A673 (cell line): ENCODE results near the gene KRT79. TPM values are rescaled to one million over a fixed set of nuclear protein-coding genes. Genes with fewer than 3 reads are reported as not detected.

Experiments used
- BruUV-seq: library from RNA; stranded (reverse); fragments of 400-500 nt; replicated peaks from 2 replicates; lab custom pipeline; 2021; lab: Mats Ljungman, UMichigan
- CTCF ChIA-PET: fragments of 300-600 bp; sonication (Branson Sonifier 250); formaldehyde crosslinking; loops from one replicate; lab custom pipeline; 2022; ENCODE audit warnings: antibody characterized with exemption; lab: Charles Lee
- POLR2A ChIA-PET: fragments of 300-600 bp; sonication (Branson Sonifier 250); formaldehyde crosslinking; loops from one replicate; lab custom pipeline; 2022; ENCODE audit warnings: antibody characterized with exemption; ENCODE audit not compliant: low non-redundant PET; lab: Charles Lee
- DNase-seq: peaks from one replicate; pipeline ENCODE4 v3.0.0-alpha.2; 2015; ENCODE audit warnings: low spot score
- H3K27ac ChIP-seq: fragments of 200-600 bp; sonication (generic); 2 replicates; pipeline ENCODE4 v1.5.1; 2016; ENCODE audit warnings: mixed run types, low read depth, mild to moderate bottlenecking, mixed read lengths, antibody characterized with exemption, low read length; ENCODE audit not compliant: poor library complexity, severe bottlenecking
- H3K27me3 ChIP-seq: fragments of 200-600 bp; sonication (generic); replicated peaks from 2 replicates; pipeline ENCODE4 v1.6.1; 2017; ENCODE audit warnings: mixed run types, low read depth, mild to moderate bottlenecking, mixed read lengths, antibody characterized with exemption, low read length; ENCODE audit not compliant: insufficient read depth, poor library complexity
- H3K36me3 ChIP-seq: fragments of 200-600 bp; sonication (generic); 2 replicates; pipeline ENCODE4 v1.6.1; 2016; ENCODE audit warnings: mixed run types, mild to moderate bottlenecking, mixed read lengths, antibody characterized with exemption, low read length; ENCODE audit not compliant: insufficient read depth, poor library complexity, severe bottlenecking
- H3K4me1 ChIP-seq: fragments of 200-600 bp; sonication (generic); 2 replicates; pipeline ENCODE4 v1.6.1; 2017; ENCODE audit warnings: mixed run types, mild to moderate bottlenecking, mixed read lengths, antibody characterized with exemption, low read length; ENCODE audit not compliant: insufficient read depth, poor library complexity, severe bottlenecking
- H3K4me3 ChIP-seq: fragments of 200-600 bp; sonication (generic); 2 replicates; pipeline ENCODE4 v1.5.1; 2016; ENCODE audit warnings: low read depth, mixed run types, mild to moderate bottlenecking, mixed read lengths, low read length; ENCODE audit not compliant: poor library complexity, severe bottlenecking
- H3K9me3 ChIP-seq: fragments of 200-600 bp; sonication (generic); 2 replicates; pipeline ENCODE4 v1.6.1; 2016; ENCODE audit warnings: mixed run types, low read depth, mild to moderate bottlenecking, mixed read lengths, antibody characterized with exemption, low read length; ENCODE audit not compliant: poor library complexity, severe bottlenecking
- EZH2 ChIP-seq: fragments of 200-600 bp; sonication (generic); IDR thresholded peaks from 2 replicates; pipeline ENCODE4 v1.6.1; 2017; ENCODE audit warnings: borderline replicate concordance, low read depth, mild to moderate bottlenecking, mixed read lengths, antibody characterized with exemption, low read length; ENCODE audit not compliant: poor library complexity, severe bottlenecking
- intact Hi-C: fragments of 100-400 bp; cut with micrococcal nuclease; formaldehyde crosslinking; loops from one replicate; pipeline ENCODE4 v1.10.0; 2022; ENCODE audit not compliant: unreplicated experiment
- total RNA-seq: library from RNA; stranded (reverse); gene quantifications from 2 replicates; pipeline ENCODE4 v1.2.3, GENCODE V29; 2021
- TF ChIP-seq, protein P1 (sequence below): fragments of 300-800, 200-600 bp; sonication (generic); conservative IDR thresholded peaks from 2 replicates; pipeline ENCODE4 v1.5.1; 2017; ENCODE audit warnings: low read depth, mild to moderate bottlenecking, antibody characterized with exemption, low read length, moderate library complexity, mixed read lengths

Gene KRT79
- total RNA-seq, 1 experiment from 2014 or later: not detected

DNA sequence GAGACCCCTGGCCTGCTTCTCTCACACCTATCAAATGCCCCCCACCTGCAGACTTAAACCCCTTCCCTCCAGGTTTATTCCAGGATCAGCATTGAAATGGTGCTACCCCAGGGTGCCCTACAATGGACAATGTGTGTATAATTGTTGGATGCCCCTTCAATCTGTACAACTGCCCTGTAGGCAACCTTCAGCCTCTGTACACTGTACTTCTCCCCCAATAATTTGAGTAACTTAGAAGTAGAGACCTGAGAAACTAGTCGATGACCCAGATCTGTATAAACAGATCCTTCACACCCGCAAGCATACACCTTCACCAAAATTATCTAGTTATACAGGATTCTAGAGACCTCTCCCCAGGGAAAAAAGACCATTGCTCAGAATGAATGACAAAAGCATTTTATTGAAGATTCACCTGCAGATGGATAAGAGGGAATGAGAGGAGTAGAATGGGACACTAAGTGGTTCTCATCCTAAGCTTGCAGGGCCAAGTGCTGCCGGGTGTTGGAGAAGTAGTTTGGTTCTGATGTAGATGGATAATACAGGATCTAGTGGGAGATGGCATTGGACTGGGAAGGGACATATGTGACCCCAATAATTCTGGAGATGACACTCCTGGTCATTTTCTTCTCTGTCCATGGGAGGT lies 27.8 kb downstream of the KRT79 start:
- DNase-seq: no peak
- Histone ChIP-seq H3K27ac (no peak overlapping the region), H3K4me3 (no peak overlapping the region), H3K27me3 (no peaks in the 10 kb centered on the region), H3K9me3 (no peaks in the 10 kb centered on the region), H3K4me1 (peaks cover 19% of the 10 kb centered on the region), H3K36me3 (no peaks in the 10 kb centered on the region)
- POLR2A ChIA-PET: no interaction called here
- CTCF ChIA-PET: interaction anchor here (0.8 kb wide), 1 partner anchor 64 kb away, joined by 3 read pairs; no protein-coding TSS in a partner anchor
- intact Hi-C loops: no loop called here
- no TSS peak for BruUV-seq
- no peak for TF ChIP-seq EZH2
- TF ChIP-seq, protein P1, sequence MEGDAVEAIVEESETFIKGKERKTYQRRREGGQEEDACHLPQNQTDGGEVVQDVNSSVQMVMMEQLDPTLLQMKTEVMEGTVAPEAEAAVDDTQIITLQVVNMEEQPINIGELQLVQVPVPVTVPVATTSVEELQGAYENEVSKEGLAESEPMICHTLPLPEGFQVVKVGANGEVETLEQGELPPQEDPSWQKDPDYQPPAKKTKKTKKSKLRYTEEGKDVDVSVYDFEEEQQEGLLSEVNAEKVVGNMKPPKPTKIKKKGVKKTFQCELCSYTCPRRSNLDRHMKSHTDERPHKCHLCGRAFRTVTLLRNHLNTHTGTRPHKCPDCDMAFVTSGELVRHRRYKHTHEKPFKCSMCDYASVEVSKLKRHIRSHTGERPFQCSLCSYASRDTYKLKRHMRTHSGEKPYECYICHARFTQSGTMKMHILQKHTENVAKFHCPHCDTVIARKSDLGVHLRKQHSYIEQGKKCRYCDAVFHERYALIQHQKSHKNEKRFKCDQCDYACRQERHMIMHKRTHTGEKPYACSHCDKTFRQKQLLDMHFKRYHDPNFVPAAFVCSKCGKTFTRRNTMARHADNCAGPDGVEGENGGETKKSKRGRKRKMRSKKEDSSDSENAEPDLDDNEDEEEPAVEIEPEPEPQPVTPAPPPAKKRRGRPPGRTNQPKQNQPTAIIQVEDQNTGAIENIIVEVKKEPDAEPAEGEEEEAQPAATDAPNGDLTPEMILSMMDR: no peak

DNA sequence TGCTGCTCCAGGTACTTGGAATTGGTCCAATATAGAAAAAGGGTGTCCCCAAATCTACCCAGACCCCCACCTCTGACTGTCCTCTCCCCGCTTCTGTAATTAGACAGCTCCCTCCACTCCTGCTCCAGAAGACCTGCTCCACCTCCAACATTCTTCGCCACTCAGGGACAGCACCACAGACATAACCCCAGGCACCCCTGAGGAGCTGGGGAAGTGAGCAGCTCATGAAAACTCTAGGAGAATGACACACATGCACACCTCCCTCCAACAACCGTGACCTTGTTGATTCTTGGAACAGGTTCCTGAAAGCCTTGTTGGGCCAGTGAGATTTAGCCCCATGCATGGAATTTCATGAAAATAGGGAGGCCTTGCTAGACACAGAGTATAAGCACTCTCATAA lies 28.4 kb downstream of the KRT79 start:
- TF ChIP-seq, protein P1: no peak
- no peak for TF ChIP-seq EZH2
- BruUV-seq: no TSS peak

DNA sequence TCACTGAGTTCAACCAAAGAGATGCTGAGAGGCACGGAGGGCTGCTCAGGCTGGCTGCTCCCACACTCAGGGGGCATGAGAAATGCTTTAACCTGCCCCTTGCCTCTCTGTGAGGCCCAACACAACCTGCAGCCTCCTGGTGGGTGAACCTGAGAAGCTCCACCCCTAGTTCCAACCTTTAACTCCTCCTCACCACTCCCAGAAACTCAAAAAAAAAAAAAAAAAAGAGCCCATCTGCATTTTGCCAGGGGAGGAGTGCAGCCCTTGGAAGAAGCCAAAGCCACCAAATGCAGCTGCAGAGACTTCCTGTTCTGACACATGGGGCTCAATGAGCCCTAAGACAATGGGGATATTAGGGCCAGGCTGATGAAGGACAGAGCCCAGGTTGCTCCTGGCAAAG lies 29.1 kb downstream of the KRT79 start:
- peak; percentile 24 for DNase-seq

More for the DNA sequence above, 28.4 kb downstream of the KRT79 start:
- Histone ChIP-seq H3K4me1 (peaks cover 20% of the 10 kb centered on the region), H3K36me3 (no peaks in the 10 kb centered on the region), H3K9me3 (no peaks in the 10 kb centered on the region), H3K27ac (no peak overlapping the region), H3K4me3 (no peak overlapping the region), H3K27me3 (no peaks in the 10 kb centered on the region)
- CTCF ChIA-PET: interaction anchor here (0.7 to 0.8 kb wide), 2 partner anchors 65 to 175 kb away, joined by 3 to 4 read pairs; no protein-coding TSS in a partner anchor
- intact Hi-C loops: no loop called here
- no peak for DNase-seq
- POLR2A ChIA-PET: no interaction called here

More for the DNA sequence above, 29.1 kb downstream of the KRT79 start:
- peaks cover 28% of the 10 kb centered on the region for H3K4me1 ChIP-seq
- H3K4me3 ChIP-seq: no peak overlapping the region
- TF ChIP-seq, protein P1: no peak
- no peak for TF ChIP-seq EZH2
- no peaks in the 10 kb centered on the region for H3K27me3 ChIP-seq
- ChIA-PET POLR2A (no interaction called here), CTCF (interaction anchor here (0.6 to 0.7 kb wide), 2 partner anchors 66 to 175 kb away, joined by 4 to 5 read pairs; no protein-coding TSS in a partner anchor)
- intact Hi-C loops: no loop called here
- H3K9me3 ChIP-seq: no peaks in the 10 kb centered on the region
- no peak overlapping the region for H3K27ac ChIP-seq
- no TSS peak for BruUV-seq
- no peaks in the 10 kb centered on the region for H3K36me3 ChIP-seq
